Stimulated activated CD4-positive, alpha-beta T cell treated with anti-CD3 and anti-CD28 coated beads, Interleukin-4, amount 100 ng/mL, for 4 hours (primary cell): ENCODE data around the gene ACER3.
A peak's percentile ranks its signal among the peaks of the same experiment; 100 is the strongest.
"Not testable (repeated sequence)": the region's sequence is repeated elsewhere in the genome, so short reads cannot be mapped to it uniquely, and the experiment has no call there.

ENCODE experiments used
- DNase-seq, 2 experiments: peaks; one replicate each; pipeline ENCODE4 v3.0.0-alpha.2; 2020

The ACER3 gene

GRCh38 chr11:76880956-76881355 is 20.2 kb downstream of the ACER3 start:
- no peak for DNase-seq

- no peak for DNase-seq
Observed at GRCh38 chr11:76885390-76886097, 24.8 kb downstream of the ACER3 start.

DNA sequence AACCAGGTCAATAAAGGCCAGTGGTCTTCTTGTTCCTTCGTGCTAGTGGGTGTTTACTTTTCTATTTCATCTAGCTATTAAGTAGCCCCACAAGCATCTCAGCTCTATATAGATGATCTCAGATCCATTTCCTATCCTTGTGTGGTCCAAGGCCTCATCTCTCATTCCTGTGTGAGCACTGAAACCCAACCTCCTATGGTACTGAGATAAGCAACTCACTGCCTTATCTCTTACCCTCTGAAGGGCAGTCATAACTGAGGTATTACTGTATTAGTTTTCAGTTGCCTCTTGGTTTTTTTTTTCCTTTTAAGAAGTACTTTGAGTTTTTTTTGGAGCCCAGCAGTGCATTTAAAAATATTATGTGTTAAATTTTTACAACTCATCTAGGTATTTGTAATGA is 28.3 kb downstream of the ACER3 start:
- no peak for DNase-seq

DNA sequence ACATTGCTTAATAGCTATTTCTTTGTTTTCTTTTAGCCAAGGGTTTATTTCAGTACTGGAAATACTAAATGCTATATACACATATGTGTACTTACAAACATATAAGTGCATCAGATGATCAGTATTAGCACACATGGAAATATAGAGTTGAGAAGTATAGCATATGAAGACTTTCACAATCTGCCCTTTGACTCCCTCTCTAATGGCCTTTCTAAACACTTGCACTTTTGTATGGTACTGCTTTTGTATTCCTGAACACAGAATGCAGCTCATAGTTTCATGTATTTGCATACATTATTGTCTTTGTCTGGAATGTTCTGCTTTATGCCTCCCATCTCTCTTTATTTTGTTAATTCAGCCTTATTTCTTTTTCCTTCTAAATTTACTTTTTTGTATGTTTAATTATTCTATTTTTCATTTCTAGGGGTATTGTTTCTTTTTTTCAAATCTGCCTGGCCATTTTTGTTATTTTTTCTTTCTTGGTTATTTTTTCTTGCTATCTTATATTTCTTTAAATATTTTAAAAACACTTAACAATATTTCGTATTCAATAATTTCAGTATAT is 28.8 kb downstream of the ACER3 start:
- no peak for DNase-seq

DNA sequence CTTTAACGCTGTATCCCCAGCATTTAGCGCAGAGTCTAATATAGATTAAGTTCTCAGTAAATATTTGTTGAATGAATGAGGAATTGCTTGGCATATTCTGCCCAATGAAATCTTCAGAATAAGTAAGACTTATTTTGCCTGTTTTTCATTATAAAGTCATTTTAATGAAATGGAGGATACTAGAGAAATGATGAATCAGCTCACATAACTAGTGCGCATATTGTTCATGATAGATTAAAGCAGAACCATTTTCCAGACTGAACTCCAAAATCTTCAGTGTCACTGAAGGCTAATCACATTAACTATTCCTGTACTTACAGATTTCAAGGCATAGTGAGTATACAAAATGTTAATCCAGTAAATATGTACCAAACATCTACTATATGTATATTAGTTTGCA is 29.6 kb downstream of the ACER3 start:
- no peak for DNase-seq

DNA sequence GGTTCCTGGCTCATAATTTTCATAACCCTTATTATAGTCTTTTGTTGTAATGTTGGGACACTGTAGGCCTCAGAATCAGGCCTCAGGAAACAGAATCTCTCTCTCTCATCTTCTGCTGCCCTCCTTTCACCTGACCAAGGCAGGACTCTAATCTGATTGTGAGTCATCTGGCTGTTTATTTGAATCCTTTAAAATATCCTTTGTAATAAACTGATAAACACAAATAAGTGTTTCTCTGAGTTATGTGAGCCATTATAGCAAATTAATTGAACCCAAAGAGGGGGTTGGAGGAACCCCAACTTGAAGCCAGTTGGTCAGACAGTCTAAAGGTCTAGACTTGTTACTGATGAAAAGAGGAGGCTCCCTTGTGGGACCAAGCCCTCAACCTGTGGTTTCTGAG is 30.6 kb downstream of the ACER3 start:
- DNase-seq = no peak

- no peak for DNase-seq
Observed at GRCh38 chr11:76891793-76892192, 31.1 kb downstream of the ACER3 start.

- no peak for DNase-seq
Observed at GRCh38 chr11:76892306-76892705, 31.6 kb downstream of the ACER3 start.

- no peak for DNase-seq
Observed at GRCh38 chr11:76897233-76897632, 36.5 kb downstream of the ACER3 start.

DNA sequence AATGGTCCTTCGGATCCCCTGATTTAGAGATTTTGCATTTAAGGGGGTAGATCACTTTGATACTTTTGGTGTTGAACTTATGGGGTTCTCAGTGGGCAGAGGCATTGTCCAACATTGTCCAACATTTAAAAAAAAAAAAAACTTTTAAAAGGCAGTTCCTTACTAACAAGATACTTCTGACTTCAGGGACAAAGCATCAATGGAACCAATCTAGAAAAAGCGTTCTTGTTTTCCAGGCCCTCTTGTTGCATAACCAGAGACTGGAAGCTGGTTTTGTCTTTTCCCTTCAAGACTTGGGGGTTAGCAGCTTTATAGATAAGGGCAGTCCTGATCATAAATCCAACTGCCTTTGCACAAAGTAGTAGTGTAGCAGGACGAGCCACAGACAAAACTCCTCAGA is 40.4 kb downstream of the ACER3 start:
- no peak for DNase-seq

- not testable (repeated sequence) for DNase-seq
Observed at GRCh38 chr11:76901622-76902021, 40.9 kb downstream of the ACER3 start.

GRCh38 chr11:76902121-76903014 is 41.6 kb downstream of the ACER3 start:
- DNase-seq = no peak

DNA sequence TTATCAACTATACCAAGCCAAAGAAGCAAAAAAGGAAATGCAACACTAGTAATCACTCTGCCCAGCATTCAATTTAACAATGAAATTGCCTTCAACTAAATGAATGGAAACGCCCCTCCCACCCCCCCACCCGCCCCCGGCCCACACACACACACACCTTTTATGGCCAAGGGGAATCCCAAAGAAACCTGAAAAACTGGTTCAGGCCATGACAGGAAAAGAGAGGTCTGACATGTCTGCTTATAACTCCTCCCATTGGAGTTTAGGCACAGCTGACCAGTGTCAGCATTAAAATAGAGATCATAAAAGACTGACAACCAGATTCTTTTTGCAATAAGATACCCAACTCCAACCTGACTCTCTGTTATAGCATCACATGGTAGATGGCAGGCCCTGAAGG is 42.6 kb downstream of the ACER3 start:
- DNase-seq = no peak

- DNase-seq = no peak
Observed at GRCh38 chr11:76910620-76911414, 50.1 kb downstream of the ACER3 start.

DNA sequence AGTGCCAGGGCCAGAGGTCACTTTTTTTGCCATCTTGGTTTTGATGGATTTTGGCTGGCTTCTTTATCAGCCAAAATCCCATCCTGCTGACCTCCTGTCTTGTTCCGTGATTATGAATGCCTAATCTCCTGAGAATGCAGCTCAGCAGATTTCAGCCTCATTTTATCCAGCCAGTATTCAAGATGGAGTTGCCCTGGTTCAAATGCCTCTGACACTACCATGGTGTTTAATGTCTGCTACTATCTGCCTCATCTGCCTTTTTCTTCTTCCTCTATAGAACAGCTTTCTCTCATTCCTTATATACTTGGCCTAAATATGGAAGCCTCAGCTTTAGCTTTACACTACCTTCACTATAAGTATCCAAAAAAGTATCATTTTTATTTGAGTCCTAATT is 50.7 kb downstream of the ACER3 start:
- no peak for DNase-seq

GRCh38 chr11:76916712-76917111 is 56.0 kb downstream of the ACER3 start:
- no peak for DNase-seq

GRCh38 chr11:76918941-76919386 is 58.2 kb downstream of the ACER3 start:
- no peak for DNase-seq

- no peak for DNase-seq
Observed at GRCh38 chr11:76919467-76919866, 58.7 kb downstream of the ACER3 start.

DNA sequence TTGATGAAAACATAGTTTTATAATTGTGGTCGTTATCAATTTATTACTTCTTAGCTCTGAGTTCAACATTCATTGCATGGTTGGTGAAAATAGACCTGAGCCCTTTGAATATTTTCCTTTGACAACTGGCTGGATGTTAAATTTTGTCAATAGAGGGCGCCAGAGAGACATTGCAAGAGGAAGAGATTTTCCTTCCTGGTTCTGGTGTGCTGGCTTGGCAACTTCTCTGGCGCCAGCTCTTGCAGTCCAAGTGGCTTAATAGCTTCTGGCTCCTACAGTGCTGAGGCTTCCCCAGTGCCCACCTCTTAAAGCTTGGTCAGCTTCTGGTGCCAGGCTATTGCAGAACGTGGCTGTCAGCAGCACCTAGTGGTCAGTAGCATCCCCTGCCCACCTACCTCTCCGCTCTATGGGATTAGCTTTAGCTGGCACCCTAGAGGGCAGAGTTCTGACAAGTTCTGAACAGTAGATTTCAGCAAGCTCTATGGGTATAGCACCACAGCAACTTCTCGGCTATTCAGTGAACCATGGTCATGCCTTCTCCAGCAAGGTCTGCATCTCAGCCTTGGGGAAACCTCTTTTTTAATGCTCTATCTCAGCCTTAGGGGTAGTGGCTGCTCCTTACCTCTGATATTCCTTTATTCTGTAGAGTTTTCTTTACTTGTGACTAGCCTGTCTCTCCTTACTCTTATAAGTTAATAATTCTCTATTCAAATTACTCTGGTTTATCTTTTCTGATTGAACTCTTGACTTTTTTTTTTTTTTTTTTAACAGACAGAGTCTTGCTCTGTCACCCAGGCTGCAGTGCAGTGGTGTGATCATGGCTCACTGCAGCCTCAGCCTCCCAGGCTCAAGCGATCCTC is 59.4 kb downstream of the ACER3 start:
- DNase-seq = peak; percentile 29 to 30

DNA sequence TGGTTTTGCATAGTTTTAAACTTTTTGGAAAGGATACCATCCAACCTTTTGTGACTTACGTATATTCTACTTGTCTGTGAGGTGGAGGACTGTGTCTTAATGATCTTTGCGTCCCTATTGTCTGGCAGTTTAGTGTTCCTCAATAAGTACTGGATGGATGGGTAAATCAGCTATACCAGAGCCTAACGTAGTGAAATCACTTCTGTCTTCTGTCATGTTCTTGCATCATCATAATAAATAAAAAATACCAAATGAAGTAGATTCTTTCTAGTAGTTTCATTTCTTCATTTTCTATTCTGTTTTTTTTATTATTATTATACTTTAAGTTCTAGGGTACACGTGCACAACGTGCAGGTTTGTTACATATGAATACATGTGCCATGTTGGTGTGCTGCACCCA is 66.4 kb downstream of the ACER3 start:
- DNase-seq = no peak

GRCh38 chr11:76935042-76935441 is 74.3 kb downstream of the ACER3 start:
- DNase-seq = no peak

GRCh38 chr11:76939219-76939631 is 78.5 kb downstream of the ACER3 start:
- DNase-seq = no peak
